Lung microvascular endothelial cell (primary cell): ENCODE data around the gene FADD. TPM values are rescaled to one million over a fixed set of nuclear protein-coding genes. Genes with fewer than 3 reads are reported as not detected.
"Not testable (repeated sequence)": the region's sequence is repeated elsewhere in the genome, so short reads cannot be mapped to it uniquely, and the experiment has no call there.

Source experiments
- DNase-seq, 2 donors: peaks; one replicate each; pipeline versions ENCODE4 v3.0.0 to v3.0.0-alpha.2; 2010; ENCODE audit warnings: low read depth in 2 of 2
- total RNA-seq: library from RNA; depleted of rRNA; stranded (reverse); fragments of >200 nt; gene quantifications from 2 replicates; pipeline ENCODE4 v1.2.1, GENCODE V29; 2014

FADD gene
- total RNA-seq, 1 donor from 2014 or later: 45.2 TPM

DNA sequence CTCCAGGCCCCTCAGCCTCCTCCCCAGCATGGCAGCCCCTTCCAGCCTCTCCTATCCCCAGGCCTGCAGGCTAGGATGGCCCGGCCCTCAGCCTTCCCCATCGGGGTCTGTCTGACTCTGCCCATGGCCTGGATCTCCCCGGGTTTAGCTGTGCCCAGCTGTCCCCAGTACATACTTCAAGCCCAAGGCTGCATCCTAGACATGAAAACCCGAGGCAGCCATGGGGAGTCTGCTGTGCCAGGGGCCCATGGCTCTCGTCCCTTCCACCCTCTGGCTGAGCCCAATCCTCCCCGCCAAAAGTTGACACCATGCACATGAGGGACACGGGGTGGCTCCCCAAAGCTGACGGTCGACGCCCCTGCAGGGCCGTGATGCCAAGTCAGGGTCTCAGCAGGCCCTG lies 22.2 kb upstream of the FADD start:
- no peak for DNase-seq

DNA sequence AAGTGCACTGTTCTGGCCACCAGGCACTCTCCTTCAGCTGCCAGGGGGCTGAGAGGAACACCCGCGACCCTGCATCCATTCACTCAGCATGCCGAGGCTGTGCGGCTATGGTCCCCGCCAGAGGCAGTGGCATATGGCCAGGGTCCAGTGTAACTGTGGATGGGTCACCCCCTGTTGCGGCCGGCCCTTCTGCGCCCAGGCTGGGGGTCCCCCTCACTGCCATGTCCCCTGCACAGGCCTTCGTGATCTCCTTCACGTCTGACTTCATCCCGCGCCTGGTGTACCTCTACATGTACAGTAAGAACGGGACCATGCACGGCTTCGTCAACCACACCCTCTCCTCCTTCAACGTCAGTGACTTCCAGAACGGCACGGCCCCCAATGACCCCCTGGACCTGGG lies 20.8 kb upstream of the FADD start:
- no peak for DNase-seq

DNA sequence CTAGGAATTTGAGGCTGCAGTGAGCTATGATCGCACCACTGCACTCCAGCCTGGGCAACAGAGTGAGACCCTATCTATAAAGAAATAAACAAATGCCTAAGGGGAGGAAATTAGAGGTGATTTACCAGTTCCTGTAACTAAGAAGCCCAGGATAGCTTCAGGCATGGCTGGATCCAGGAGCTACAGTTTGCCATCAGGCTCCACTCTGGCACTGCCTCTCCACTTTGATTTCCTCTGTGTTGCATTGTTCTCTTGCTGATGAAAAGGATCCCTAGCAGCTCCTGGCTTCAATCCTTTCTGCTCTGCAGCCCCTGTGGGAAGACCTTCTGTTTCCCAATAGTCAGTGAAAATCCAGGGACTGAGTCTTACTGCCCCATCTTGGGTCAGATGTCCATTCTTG lies 20.1 kb upstream of the FADD start:
- no peak for DNase-seq

DNA sequence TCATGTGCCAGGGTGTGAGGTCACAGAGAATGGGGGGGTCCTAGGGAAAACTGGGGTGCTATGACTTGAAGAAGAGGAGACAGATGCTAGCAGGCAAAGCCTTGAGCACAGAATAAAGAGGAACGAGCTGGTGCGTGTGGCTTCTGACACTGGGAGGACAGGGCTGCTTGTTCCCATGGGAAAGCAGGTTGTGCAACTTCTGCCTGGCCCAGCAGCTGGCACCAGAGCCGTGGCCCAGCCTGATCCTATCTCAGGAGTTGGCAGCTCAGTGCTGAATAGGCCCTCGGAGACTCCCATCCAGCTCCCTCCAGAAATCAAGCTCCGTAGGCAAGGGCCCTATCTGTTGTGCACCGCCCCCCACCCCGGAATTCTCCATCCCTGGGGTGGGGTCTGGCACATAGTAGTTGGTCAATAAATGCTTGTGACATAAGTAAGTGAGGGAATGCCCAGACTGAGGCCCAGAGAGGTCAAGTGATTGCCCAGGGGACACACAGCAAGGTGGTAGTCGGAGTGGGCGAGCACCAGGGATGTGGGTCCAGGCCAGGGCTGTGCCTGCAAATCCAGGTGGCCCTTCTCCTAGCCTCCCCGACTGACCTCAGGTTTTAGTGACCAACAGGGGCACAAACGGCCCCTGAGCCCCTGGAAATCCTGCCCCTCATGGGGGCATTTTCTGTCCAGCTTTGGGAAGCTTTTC lies 19.5 kb upstream of the FADD start:
- no peak for DNase-seq

DNA sequence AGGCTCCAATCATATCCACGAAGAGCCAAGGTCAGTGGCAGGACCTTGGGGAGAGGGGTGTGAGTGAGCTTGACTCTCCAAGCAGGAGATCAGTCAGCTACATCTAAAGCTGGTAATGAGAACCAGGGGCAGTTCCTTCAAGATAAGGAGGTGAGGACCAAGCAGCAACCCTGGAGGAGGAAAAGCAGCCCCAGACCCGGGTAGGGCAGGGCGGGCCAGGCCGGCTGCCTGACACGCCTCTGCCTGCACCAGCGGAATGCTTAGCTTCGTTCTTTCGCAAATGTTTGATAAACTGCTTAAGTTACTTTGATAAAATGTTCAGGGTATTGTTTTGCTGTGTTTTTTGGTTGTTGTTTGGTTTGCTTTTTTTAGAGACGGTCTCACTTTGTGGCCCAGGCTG lies 18.7 kb upstream of the FADD start:
- no peak for DNase-seq

GRCh38 chr11:70185348-70186055 lies 17.6 kb upstream of the FADD start:
- no peak for DNase-seq

GRCh38 chr11:70186420-70186819 lies 16.7 kb upstream of the FADD start:
- DNase-seq: no peak

DNA sequence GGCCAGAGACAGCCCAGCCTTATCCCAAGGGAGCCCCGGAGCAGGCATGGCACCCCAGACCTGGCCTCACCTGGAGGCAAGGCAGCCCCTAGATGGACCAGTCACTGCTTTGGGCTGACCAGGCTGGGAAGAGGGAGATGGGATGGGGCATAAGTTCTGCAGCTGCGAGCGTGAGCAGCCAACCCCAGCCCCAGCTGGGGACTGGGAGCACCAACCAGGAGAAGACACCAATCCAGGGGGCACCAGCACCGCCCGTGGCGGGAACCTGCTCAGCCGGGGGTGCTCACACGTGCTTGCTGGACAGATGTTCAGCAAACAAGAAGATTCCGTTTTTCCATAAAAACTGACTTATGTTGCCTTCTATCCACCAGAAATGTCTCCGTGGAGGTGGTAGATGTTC lies 16.2 kb upstream of the FADD start:
- no peak for DNase-seq

- no peak for DNase-seq
Observed at GRCh38 chr11:70187771-70188170, 15.3 kb upstream of the FADD start.

DNA sequence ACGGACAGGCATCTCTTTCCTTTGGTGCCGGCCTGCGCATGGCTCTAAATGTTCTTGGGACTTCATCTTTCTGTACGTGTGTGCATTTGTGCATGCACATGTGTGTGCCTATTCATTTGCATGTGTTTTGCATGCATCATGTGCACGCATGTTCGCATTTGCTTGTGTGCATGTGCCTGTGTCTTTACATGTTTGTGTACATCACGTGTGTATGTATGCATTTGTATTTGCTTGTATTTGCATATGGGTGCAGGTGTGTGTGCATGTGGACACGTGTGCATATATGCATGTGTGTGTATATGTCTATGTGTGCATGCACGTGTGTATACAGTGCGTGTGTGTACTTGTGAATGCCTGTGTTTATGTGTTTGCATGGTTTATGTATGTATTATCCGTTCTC lies 13.5 kb upstream of the FADD start:
- no peak for DNase-seq

DNA sequence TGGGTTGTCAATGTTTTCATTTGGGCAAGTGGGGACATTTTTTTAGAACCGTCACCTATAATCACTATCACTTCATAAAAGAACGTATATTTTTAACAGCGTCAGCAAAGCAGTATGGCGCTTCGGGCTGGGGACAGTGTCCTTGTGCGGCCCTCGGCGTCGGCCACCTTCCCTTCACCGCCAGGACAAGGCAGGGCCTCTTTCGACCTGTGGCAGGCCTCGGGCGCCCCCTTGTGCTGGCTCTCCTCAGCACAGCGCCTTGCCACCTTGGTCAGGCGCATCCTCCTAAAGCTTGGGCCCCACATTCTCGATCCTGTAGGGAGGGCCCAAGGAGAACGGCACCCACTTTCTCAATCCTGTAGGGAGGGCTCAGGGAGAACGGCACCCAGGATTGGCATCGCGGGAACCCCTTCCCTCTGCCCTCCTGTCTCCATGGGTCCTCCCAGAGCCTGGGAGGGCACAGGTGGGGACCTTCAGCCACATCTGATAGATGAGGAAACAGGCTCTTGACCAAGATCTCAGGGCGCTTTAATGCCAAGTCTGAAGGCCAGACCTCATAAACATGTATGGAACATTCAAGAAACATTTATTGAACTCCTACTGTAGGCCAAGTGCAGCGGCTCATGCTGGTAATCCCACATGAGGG lies 11.5 kb upstream of the FADD start:
- DNase-seq: peak; percentile 68 to 82

DNA sequence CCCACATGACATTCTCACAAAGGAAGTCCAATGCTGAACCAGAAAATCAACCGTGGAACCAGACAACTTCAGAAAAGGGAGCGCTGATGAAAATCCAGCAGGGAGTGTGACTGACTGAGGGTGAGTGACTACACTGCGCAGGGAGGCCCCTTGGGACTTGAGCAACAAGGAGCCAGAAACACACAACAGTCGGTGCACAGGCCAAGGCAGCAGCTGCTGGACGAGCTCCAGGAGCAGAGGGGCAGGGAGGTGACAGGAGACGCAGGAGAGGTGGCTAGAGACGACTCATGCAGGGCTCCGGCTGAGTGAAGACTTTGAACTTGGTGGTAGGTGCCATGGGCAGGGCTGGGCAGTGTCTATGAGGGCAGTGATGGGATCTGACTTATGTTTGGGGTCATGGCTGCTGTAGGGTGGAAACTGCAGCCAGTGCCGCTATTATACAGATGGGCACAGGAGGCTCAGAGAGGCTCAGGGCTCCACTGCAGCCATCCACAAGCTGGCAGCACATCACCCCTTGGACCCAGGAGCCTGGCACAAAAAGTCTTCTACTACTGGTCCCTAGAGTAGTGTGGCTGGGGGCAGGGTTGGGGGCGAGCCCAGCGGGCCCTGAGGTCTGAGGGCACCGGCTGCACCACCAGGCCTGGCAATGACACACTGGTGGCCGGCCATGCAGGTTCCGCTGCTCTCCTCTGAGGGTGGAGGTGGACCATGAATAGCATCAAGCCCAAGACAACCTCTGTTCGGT lies 10.3 kb upstream of the FADD start:
- no peak for DNase-seq

- DNase-seq: no peak
Observed at GRCh38 chr11:70193411-70194292, 9.4 kb upstream of the FADD start.

DNA sequence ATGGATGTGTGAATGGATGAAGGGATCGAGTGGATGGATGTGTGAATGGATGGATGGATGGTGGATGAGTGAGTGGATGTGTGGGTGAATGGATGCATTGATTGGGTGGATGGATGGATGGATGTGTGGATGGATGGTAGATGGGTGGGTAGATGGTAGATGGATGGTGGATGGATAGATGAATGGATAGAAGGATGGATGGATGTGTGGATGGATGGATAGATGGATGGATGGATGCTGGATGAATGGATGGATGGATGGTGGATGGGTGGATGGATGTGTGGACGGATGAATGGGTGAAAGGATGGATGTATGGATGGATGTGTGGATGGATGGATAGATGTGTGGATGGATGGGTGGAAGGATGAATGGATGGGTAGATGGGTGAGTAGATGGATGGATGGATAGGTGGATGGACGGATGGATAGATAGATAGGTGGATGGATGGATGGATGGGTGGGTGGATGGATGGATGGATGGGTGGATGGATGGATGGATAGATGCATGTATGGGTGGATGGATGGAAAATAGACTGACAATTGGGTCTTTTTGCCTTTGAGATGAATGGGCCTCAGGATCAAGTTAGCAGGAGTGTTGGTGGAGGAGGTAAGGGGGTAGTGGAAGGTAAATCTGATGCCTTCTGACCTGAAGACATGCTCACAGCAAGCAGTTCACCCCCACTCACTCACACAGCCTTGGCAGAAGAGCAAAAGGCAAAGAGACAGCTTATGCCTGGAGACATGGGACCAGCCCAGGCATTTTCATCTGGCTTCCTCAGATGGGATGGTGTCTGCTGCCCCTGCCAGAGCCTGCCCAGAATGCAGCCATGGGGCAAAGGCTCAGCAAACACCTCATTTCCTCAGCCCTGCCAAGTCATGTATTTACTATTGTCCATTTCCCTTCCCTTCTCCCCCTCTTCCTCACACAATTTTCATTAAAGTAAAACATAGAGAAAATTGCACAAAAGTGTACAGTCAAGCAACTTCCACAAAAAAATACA lies 8.0 kb upstream of the FADD start:
- no peak for DNase-seq

DNA sequence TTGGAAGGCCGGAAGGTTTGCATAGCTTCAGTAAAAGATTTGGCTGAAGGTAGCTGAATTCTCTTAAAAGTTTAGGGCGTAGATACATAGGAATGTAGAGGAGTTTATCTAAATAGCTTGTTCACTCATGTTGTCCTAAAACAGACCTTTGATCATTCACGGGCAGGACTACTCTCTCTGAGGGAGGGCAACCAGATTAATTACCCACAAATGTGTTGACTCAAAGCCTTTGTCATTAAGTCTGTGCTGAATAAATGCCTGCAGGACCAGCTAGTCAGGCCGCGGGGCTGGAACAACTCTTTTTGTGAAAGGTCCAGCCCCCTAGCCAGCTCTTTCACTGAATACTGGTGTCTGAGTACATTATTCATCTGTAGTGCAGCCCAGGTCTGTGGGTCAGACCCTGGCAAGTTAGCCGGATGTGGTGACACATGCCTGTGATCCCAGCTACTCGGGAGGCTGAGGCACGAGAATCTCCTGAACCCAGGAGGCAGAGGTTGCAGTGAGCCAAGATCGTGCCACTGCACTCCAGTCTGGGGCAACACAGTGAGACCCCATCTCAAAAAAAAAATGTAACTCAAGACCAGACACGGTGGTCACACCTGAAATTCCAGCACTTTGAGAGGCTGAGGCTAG lies 2.8 kb upstream of the FADD start:
- no peak for DNase-seq

- DNase-seq: not testable (repeated sequence)
Observed at GRCh38 chr11:70201047-70201446, 2.0 kb upstream of the FADD start.

DNA sequence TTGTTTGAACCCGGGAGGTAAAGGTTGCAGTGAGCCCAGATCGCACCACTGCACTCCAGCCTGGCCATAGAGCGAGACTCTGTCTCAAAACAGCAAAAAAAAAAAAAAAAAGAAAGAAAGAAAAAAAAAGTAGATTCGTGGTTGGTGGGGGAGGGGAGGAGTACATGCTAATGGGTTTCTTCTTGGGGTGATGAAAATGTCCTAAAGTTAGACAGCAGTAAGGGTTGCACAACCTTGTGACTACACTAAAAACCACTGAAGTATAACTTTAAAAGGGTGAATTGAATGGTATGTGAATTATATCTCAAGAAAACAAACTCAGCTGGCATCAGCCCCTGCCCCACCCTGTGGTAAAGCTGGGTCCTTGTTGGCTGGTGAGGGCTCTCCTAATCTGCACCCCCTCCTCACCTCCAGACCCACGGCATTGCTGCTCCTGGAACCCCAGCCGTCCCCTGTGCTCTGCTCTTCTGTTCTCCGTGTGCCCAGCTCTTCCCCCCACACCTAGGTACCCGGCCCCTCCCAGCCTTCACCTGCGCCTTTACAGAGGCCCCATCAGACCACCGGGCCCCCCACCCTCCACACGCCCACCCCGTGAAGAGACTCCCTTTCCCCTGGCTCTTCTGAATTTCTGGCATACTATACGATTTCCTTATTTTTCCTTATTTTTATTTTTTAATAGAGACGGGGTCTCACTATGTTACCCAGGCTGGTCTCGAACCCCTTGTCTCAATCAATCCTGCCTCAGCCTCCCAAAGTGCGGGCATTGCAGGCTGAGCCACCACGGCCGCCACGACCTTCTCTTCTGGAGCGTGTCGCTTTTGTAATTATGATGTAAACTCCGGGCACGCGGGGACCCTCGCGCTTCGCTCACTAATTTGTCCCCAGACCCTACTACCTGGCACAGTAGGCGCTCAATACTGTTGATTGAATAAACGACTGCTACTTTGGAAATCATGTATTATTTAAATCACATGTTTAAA lies 924 bp upstream of the FADD start:
- DNase-seq: no peak
